Activated naive CD8-positive, alpha-beta T cell treated with anti-CD3 and anti-CD28 coated beads, Interleukin-2, amount 10 ng/mL, durations not matched to agents 7 days and 5 days (primary cell): Measurements from ENCODE around the gene SLC39A7. TPM values are rescaled to one million over a fixed set of nuclear protein-coding genes. Genes with fewer than 3 reads are reported as not detected.
A peak's percentile ranks its signal among the peaks of the same experiment; 100 is the strongest.

Experiments
- ATAC-seq: fragments of 150-1000 bp; cut with Tn5 transposase; one replicate; pipeline ENCODE4 v1.10.0; 2021; ENCODE audit warnings: low read depth, moderate library complexity
- POLR2A ChIA-PET: fragments of 350-600 bp; sonication (Branson Sonifier 250); formaldehyde crosslinking; loops from one replicate; lab custom pipeline; 2021; ENCODE audit warnings: antibody characterized with exemption; lab: Charles Lee
- DNase-seq: peaks from one replicate; pipeline ENCODE4 v3.0.0; 2021
- H3K27ac Mint-ChIP-seq: one replicate; pipeline ENCODE4 v1.8.0; 2022; ENCODE audit warnings: mild to moderate bottlenecking, mixed read lengths
- H3K27me3 Mint-ChIP-seq: one replicate; pipeline ENCODE4 v1.8.0; 2022; ENCODE audit warnings: mild to moderate bottlenecking, moderate library complexity, mixed read lengths
- H3K36me3 Mint-ChIP-seq: one replicate; pipeline ENCODE4 v1.8.0; 2021; ENCODE audit warnings: mild to moderate bottlenecking, mixed read lengths
- H3K4me1 Mint-ChIP-seq: one replicate; pipeline ENCODE4 v1.8.0; 2021; ENCODE audit warnings: mixed read lengths
- H3K4me3 Mint-ChIP-seq: one replicate; pipeline ENCODE4 v1.8.0; 2022; ENCODE audit warnings: mild to moderate bottlenecking, moderate library complexity, mixed read lengths
- H3K9me3 Mint-ChIP-seq: one replicate; pipeline ENCODE4 v1.8.0; 2021; ENCODE audit warnings: mixed read lengths
- total RNA-seq, 2 experiments: library from RNA; stranded (reverse); gene quantifications; one replicate each; pipeline ENCODE4 v1.2.3, GENCODE V29; 2021

The SLC39A7 gene
- total RNA-seq, 2 experiments from 2014 or later, result 41.7 to 44.8 TPM

- no peak for ATAC-seq
- no peak for DNase-seq
- Mint-ChIP-seq H3K27ac (peak overlapping the region; percentile 88), H3K4me1 (peaks cover 39% of the 10 kb centered on the region), H3K9me3 (no peaks in the 10 kb centered on the region), H3K27me3 (no peaks in the 10 kb centered on the region), H3K4me3 (peak overlapping the region; percentile 96), H3K36me3 (peaks cover 48% of the 10 kb centered on the region)
- POLR2A ChIA-PET, result interaction anchor here (0.7 to 1.5 kb wide), 4 partner anchors 9 to 232 kb away, joined by 3 to 6 read pairs (median 4); partner anchors contain the start of gene RGL2
Observed at GRCh38 chr6:33198853-33199436, 1.7 kb upstream of the SLC39A7 start.

- peak overlapping the region; percentile 96 for H3K4me3 Mint-ChIP-seq
- no peaks in the 10 kb centered on the region for H3K9me3 Mint-ChIP-seq
- H3K4me1 Mint-ChIP-seq, result peaks cover 43% of the 10 kb centered on the region
- H3K27me3 Mint-ChIP-seq, result no peaks in the 10 kb centered on the region
- H3K36me3 Mint-ChIP-seq, result peaks cover 42% of the 10 kb centered on the region
- POLR2A ChIA-PET, result interaction anchor here (0.5 to 1.5 kb wide), 9 partner anchors 9 to 341 kb away, joined by 3 to 9 read pairs (median 3); partner anchors contain the start of genes RGL2, RING1, RPS18 and VPS52
- ATAC-seq, result peak; percentile 21
- peak; percentile 81 for DNase-seq
- H3K27ac Mint-ChIP-seq, result peak overlapping the region; percentile 88
Observed at GRCh38 chr6:33199687-33200218, 914 bp upstream of the SLC39A7 start.

- Mint-ChIP-seq H3K36me3 (peaks cover 28% of the 10 kb centered on the region), H3K27me3 (no peaks in the 10 kb centered on the region), H3K27ac (peak overlapping the region; percentile 96), H3K4me1 (peaks cover 56% of the 10 kb centered on the region), H3K4me3 (peak overlapping the region; percentile 96), H3K9me3 (no peaks in the 10 kb centered on the region)
- POLR2A ChIA-PET, result no interaction called here
- DNase-seq (no peak), ATAC-seq (no peak)
Observed at GRCh38 chr6:33201147-33201545, 479 bp downstream of the SLC39A7 start.

DNA sequence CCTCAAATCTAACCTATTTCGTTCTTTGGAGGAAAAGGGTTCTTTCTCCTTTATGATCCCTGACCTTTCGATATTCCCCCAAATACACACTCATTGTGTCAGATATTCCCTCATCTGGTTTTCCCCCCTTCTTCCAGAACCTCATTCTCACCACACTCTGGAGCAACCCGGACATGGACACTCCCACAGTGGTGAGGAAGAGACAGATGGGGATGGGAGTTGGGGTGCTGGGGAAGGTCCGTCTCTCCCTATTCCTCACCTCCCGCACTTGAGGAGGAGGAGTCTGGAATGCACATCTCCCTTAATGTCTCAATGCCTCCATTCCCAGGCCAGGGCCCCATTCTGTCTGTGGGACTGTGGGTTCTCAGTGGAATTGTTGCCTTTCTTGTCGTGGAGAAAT, 1.3 kb downstream of the SLC39A7 start:
- ATAC-seq (no peak), DNase-seq (no peak)
- Mint-ChIP-seq H3K9me3 (no peaks in the 10 kb centered on the region), H3K27ac (peak overlapping the region; percentile 96), H3K4me1 (peaks cover 57% of the 10 kb centered on the region), H3K36me3 (peaks cover 23% of the 10 kb centered on the region), H3K4me3 (peak overlapping the region; percentile 96), H3K27me3 (no peaks in the 10 kb centered on the region)
- POLR2A ChIA-PET, result no interaction called here

DNA sequence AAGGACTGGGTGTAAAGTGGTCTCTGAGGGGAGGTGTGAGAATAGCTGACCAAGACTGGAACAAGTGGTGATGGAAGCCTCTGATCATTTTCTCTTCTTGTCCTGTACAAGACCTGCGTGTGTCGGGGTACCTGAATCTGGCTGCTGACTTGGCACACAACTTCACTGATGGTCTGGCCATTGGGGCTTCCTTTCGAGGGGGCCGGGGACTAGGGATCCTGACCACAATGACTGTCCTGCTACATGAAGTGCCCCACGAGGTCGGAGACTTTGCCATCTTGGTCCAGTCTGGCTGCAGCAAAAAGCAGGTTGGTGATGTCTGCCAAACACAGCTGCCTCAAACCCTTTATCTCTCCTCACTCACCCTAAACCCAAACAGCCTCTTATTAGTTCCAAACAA, 2.1 kb downstream of the SLC39A7 start:
- POLR2A ChIA-PET, result interaction anchor here (0.5 kb wide), 1 partner anchor 13 kb away, joined by 3 read pairs; no protein-coding TSS in a partner anchor
- DNase-seq (no peak), ATAC-seq (no peak)
- Mint-ChIP-seq H3K36me3 (peaks cover 21% of the 10 kb centered on the region), H3K4me3 (peak overlapping the region; percentile 28), H3K27me3 (no peaks in the 10 kb centered on the region), H3K9me3 (no peaks in the 10 kb centered on the region), H3K4me1 (peaks cover 51% of the 10 kb centered on the region), H3K27ac (peak overlapping the region; percentile 96)

DNA sequence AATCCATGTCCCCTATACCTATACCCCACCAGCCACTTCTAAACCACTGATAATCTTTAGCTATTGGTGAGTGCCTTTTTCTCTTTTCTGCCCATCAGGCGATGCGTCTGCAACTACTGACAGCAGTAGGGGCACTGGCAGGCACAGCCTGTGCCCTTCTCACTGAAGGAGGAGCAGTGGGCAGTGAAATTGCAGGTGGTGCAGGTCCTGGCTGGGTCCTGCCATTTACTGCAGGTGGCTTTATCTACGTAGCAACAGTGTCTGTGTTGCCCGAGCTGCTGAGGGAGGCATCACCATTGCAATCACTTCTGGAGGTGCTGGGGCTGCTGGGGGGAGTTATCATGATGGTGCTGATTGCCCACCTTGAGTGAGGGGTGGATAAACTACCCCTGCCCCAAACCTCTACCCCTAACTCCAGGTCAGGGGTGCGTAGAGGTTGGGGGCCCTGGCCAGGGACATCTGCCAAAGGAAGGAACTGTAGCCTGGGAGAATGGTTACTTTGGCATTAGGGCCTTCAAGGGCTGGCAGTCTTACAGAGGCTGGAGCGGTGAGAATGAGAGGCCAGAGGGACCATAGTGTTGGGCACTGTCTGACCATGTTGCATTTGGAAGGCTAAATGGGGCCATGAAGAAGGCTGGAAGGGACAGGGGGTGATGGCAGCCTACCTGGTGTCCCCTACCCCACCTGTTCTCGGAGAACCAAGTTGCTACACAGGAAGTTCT, 2.9 kb downstream of the SLC39A7 start:
- no peaks in the 10 kb centered on the region for H3K27me3 Mint-ChIP-seq
- peak overlapping the region; percentile 77 for H3K27ac Mint-ChIP-seq
- DNase-seq, result no peak
- POLR2A ChIA-PET, result no interaction called here
- peaks cover 44% of the 10 kb centered on the region for H3K4me1 Mint-ChIP-seq
- peaks cover 21% of the 10 kb centered on the region for H3K36me3 Mint-ChIP-seq
- H3K9me3 Mint-ChIP-seq, result no peaks in the 10 kb centered on the region
- H3K4me3 Mint-ChIP-seq, result peak overlapping the region; percentile 97
- no peak for ATAC-seq

- DNase-seq, result no peak
- H3K36me3 Mint-ChIP-seq, result peaks cover 21% of the 10 kb centered on the region
- POLR2A ChIA-PET, result interaction anchor here (1.0 to 1.7 kb wide), 4 partner anchors 20 to 73 kb away, joined by 3 to 15 read pairs (median 5); partner anchors contain the start of genes B3GALT4, RPS18 and VPS52
- peak overlapping the region; percentile 97 for H3K4me3 Mint-ChIP-seq
- ATAC-seq, result no peak
- peaks cover 44% of the 10 kb centered on the region for H3K4me1 Mint-ChIP-seq
- no peaks in the 10 kb centered on the region for H3K9me3 Mint-ChIP-seq
- H3K27ac Mint-ChIP-seq, result peak overlapping the region; percentile 79
- H3K27me3 Mint-ChIP-seq, result no peaks in the 10 kb centered on the region
Observed at GRCh38 chr6:33204165-33204414, 3.4 kb downstream of the SLC39A7 start.

DNA sequence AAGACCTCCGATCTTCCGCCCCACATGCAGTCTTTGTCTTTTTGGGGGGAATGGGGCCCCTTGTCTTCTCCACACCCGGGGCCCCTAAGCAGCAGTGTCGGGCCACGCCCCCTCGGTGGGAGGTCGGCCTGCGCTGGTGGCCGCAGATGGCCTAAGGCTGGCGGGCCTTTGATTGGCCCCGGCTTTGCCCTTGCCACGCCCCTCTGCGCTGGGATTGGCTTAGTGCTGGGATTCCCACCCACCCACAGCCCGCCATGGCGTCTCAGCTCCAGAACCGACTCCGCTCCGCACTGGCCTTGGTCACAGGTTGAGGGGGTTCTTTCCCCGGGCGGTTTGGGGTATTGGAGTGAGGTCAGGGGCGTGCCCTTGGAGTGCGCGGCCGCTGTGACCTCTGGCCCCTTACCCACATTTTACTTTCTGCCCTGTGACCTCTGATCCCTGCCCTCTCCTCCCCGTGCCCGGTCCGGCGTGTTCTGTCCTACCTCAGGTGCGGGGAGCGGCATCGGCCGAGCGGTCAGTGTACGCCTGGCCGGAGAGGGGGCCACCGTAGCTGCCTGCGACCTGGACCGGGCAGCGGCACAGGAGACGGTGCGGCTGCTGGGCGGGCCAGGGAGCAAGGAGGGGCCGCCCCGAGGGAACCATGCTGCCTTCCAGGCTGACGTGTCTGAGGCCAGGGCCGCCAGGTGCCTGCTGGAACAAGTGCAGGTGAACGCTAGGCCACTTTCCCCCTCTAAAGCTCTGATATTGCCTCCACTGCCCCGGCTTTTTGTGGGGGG, 3.9 kb downstream of the SLC39A7 start, which contains the start of gene HSD17B8:
TSS of gene HSD17B8 (plus strand) at position 241 of the 776 bp plus-strand sequence. CDS start at position 255, 14 bp downstream.
- Mint-ChIP-seq H3K36me3 (peaks cover 24% of the 10 kb centered on the region), H3K4me3 (peak within 1 kb of the TSS; percentile 97), H3K27ac (peak within 1 kb of the TSS; percentile 93), H3K9me3 (no peaks in the 10 kb centered on the region), H3K27me3 (no peaks in the 10 kb centered on the region), H3K4me1 (peaks cover 44% of the 10 kb centered on the region)
- POLR2A ChIA-PET, result interaction anchor here (0.6 to 1.7 kb wide), 7 partner anchors 21 to 189 kb away, joined by 3 to 15 read pairs (median 5); partner anchors contain the start of genes B3GALT4, RPS18 and VPS52
- peak; percentile 65 for ATAC-seq
- peak; percentile 91 for DNase-seq

- H3K36me3 Mint-ChIP-seq, result peaks cover 26% of the 10 kb centered on the region
Observed at GRCh38 chr6:33205191-33206026, 4.7 kb downstream of the SLC39A7 start.

GRCh38 chr6:33206027-33206863, 5.6 kb downstream of the SLC39A7 start:
- POLR2A ChIA-PET, result interaction anchor here (0.7 to 1.4 kb wide), 2 partner anchors 23 to 42 kb away, joined by 4 to 5 read pairs; no protein-coding TSS in a partner anchor
- peak overlapping the region; percentile 46 for H3K4me3 Mint-ChIP-seq

More at GRCh38 chr6:33205191-33206026, 4.7 kb downstream of the SLC39A7 start:
- ATAC-seq (no peak), DNase-seq (no peak)
- POLR2A ChIA-PET, result interaction anchor here (0.6 to 1.7 kb wide), 7 partner anchors 22 to 188 kb away, joined by 3 to 15 read pairs (median 5); partner anchors contain the start of genes B3GALT4, RPS18 and VPS52
- Mint-ChIP-seq H3K27me3 (no peaks in the 10 kb centered on the region), H3K4me3 (peak overlapping the region; percentile 97), H3K27ac (peak overlapping the region; percentile 93), H3K9me3 (no peaks in the 10 kb centered on the region), H3K4me1 (peaks cover 42% of the 10 kb centered on the region)

GRCh38 chr6:33206864-33207551, 6.3 kb downstream of the SLC39A7 start:
- no peak for ATAC-seq
- H3K27ac Mint-ChIP-seq, result peak overlapping the region; percentile 90
- no peak for DNase-seq
- H3K4me1 Mint-ChIP-seq, result peaks cover 38% of the 10 kb centered on the region
- no peaks in the 10 kb centered on the region for H3K9me3 Mint-ChIP-seq
- peak overlapping the region; percentile 91 for H3K4me3 Mint-ChIP-seq
- peaks cover 22% of the 10 kb centered on the region for H3K36me3 Mint-ChIP-seq
- H3K27me3 Mint-ChIP-seq, result no peaks in the 10 kb centered on the region
- POLR2A ChIA-PET, result interaction anchor here (1.5 to 2.5 kb wide), 3 partner anchors 9 to 53 kb away, joined by 3 to 26 read pairs (median 4); no protein-coding TSS in a partner anchor

More at GRCh38 chr6:33206027-33206863, 5.6 kb downstream of the SLC39A7 start:
- H3K27ac Mint-ChIP-seq, result peak overlapping the region; percentile 62
- H3K9me3 Mint-ChIP-seq, result no peaks in the 10 kb centered on the region
- DNase-seq, result no peak
- H3K36me3 Mint-ChIP-seq, result peaks cover 26% of the 10 kb centered on the region
- no peak for ATAC-seq
- H3K4me1 Mint-ChIP-seq, result peaks cover 42% of the 10 kb centered on the region
- no peaks in the 10 kb centered on the region for H3K27me3 Mint-ChIP-seq
